RWPE2 (cell line): Measurements from ENCODE around the gene MSI2.

Experiments
- ATAC-seq: fragments of 200-7000 bp; cut with Tn5 transposase; 3 replicates; pipeline ENCODE4 v1.9.1; 2021; ENCODE audit warnings: low read depth
- DNase-seq: peaks from one replicate; pipeline ENCODE4 v3.0.0-alpha.2; 2020; ENCODE audit warnings: low spot score
- H3K27ac ChIP-seq: fragments of 450-650 bp; 2 replicates; pipeline ENCODE4 v1.5.1; 2017; ENCODE audit warnings: mild to moderate bottlenecking; ENCODE audit not compliant: poor library complexity, severe bottlenecking
- H3K27me3 ChIP-seq: fragments of 250-450 bp; sonication (Bioruptor Pico); 2 replicates; pipeline ENCODE4 v1.5.1; 2021; ENCODE audit warnings: mild to moderate bottlenecking, moderate library complexity; ENCODE audit not compliant: insufficient read depth, poor library complexity, severe bottlenecking
- H3K36me3 ChIP-seq: fragments of 250-450 bp; sonication (Bioruptor Pico); 2 replicates; pipeline ENCODE4 v1.5.1; 2020; ENCODE audit warnings: low read depth, mild to moderate bottlenecking, moderate library complexity
- H3K4me1 ChIP-seq: fragments of 250-450 bp; sonication (Bioruptor Pico); 2 replicates; pipeline ENCODE4 v1.5.1; 2021; ENCODE audit warnings: mild to moderate bottlenecking, moderate library complexity; ENCODE audit not compliant: insufficient read depth, poor library complexity, severe bottlenecking
- H3K4me3 ChIP-seq: fragments of 250-450 bp; sonication (Bioruptor Pico); 2 replicates; pipeline ENCODE4 v1.5.1; 2021; ENCODE audit warnings: mild to moderate bottlenecking, moderate library complexity; ENCODE audit not compliant: severe bottlenecking
- H3K9me3 ChIP-seq: fragments of 250-450 bp; sonication (Bioruptor Pico); 2 replicates; pipeline ENCODE4 v1.5.1; 2021; ENCODE audit warnings: mild to moderate bottlenecking, moderate library complexity; ENCODE audit not compliant: severe bottlenecking
- TF ChIP-seq, protein P1 (sequence below): fragments of 450-650 bp; IDR thresholded peaks from one replicate; pipeline ENCODE4 v1.5.1; 2017; ENCODE audit warnings: mild to moderate bottlenecking, moderate library complexity; ENCODE audit not compliant: poor library complexity, severe bottlenecking

Gene MSI2

DNA sequence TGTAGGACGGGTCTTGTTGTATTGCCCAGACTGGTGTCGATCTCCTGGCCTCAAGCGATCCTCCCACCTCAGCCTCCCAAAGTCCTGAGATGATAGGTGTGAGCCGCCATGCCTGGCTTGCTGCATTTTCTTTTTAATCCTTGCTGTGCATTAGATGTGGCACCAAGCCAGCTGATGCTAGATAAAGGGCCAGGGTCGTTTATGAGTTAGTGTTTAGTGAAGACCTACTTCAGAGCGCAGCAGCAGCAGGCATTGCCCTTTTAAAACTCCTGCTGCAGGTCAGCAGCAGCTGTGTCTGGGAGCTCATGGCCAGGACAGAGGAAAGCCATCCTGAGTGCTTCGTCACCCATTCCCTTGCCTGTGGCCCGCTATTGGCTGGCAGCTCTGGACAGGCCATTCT, 251.5 kb downstream of the MSI2 start:
- no peak for ATAC-seq
- H3K27ac ChIP-seq, result no peak overlapping the region
- H3K36me3 ChIP-seq, result no peaks in the 10 kb centered on the region
- no peaks in the 10 kb centered on the region for H3K4me1 ChIP-seq
- H3K4me3 ChIP-seq, result no peak overlapping the region
- TF ChIP-seq, protein P1, sequence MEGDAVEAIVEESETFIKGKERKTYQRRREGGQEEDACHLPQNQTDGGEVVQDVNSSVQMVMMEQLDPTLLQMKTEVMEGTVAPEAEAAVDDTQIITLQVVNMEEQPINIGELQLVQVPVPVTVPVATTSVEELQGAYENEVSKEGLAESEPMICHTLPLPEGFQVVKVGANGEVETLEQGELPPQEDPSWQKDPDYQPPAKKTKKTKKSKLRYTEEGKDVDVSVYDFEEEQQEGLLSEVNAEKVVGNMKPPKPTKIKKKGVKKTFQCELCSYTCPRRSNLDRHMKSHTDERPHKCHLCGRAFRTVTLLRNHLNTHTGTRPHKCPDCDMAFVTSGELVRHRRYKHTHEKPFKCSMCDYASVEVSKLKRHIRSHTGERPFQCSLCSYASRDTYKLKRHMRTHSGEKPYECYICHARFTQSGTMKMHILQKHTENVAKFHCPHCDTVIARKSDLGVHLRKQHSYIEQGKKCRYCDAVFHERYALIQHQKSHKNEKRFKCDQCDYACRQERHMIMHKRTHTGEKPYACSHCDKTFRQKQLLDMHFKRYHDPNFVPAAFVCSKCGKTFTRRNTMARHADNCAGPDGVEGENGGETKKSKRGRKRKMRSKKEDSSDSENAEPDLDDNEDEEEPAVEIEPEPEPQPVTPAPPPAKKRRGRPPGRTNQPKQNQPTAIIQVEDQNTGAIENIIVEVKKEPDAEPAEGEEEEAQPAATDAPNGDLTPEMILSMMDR, result no peak
- H3K9me3 ChIP-seq, result no peaks in the 10 kb centered on the region
- no peaks in the 10 kb centered on the region for H3K27me3 ChIP-seq
- DNase-seq, result no peak

DNA sequence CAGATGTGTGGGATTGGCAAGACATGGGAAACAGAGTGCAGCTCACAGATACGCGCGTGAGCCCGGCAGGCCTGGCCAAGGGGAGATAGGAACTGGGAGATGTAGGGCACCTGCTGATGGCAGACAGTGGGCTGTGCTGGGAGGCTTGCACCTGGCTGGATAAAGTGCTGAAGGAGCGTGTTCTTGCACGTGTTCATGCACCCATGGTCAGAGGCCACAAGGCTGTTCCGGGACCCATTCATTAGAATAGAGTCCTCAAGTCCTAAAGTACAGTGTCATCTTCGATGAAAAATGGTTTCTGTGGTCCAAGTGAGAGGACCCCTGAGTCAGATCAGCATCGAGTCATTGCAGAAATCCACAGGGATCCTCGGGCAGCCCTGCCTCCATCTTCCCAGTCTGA, 252.3 kb downstream of the MSI2 start:
- Histone ChIP-seq H3K9me3 (no peaks in the 10 kb centered on the region), H3K27ac (no peak overlapping the region), H3K4me3 (no peak overlapping the region), H3K36me3 (no peaks in the 10 kb centered on the region), H3K27me3 (no peaks in the 10 kb centered on the region), H3K4me1 (no peaks in the 10 kb centered on the region)
- TF ChIP-seq, protein P1, result no peak
- ATAC-seq (no peak), DNase-seq (no peak)

- no peak for ATAC-seq
- DNase-seq, result no peak
- no peaks in the 10 kb centered on the region for H3K36me3 ChIP-seq
- H3K4me3 ChIP-seq, result no peak overlapping the region
- H3K27me3 ChIP-seq, result no peaks in the 10 kb centered on the region
- peaks cover 2% of the 10 kb centered on the region for H3K4me1 ChIP-seq
- H3K9me3 ChIP-seq, result no peaks in the 10 kb centered on the region
- TF ChIP-seq, protein P1, result no peak
- H3K27ac ChIP-seq, result no peak overlapping the region
Observed at GRCh38 chr17:57511475-57512123, 255.3 kb downstream of the MSI2 start.

GRCh38 chr17:57512258-57512657, 255.9 kb downstream of the MSI2 start:
- TF ChIP-seq, protein P1, result no peak
- H3K9me3 ChIP-seq, result no peaks in the 10 kb centered on the region
- H3K27me3 ChIP-seq, result no peaks in the 10 kb centered on the region
- H3K36me3 ChIP-seq, result no peaks in the 10 kb centered on the region
- no peak overlapping the region for H3K27ac ChIP-seq
- H3K4me3 ChIP-seq, result no peak overlapping the region
- DNase-seq (no peak), ATAC-seq (no peak)
- H3K4me1 ChIP-seq, result peaks cover 2% of the 10 kb centered on the region

- DNase-seq, result no peak
- TF ChIP-seq, protein P1, result no peak
- H3K27me3 ChIP-seq, result no peaks in the 10 kb centered on the region
- H3K4me3 ChIP-seq, result no peak overlapping the region
- H3K27ac ChIP-seq, result no peak overlapping the region
- ATAC-seq, result no peak
- H3K36me3 ChIP-seq, result no peaks in the 10 kb centered on the region
- H3K9me3 ChIP-seq, result no peaks in the 10 kb centered on the region
- H3K4me1 ChIP-seq, result peaks cover 2% of the 10 kb centered on the region
Observed at GRCh38 chr17:57512691-57513090, 256.4 kb downstream of the MSI2 start.
